GM20000 (cell line): ENCODE measurements around the gene SFSWAP.

Source experiments
- DNase-seq: peaks from one replicate; pipeline ENCODE4 v3.0.0; 2012; ENCODE audit warnings: low spot score
- CTCF ChIP-seq: IDR thresholded peaks from 2 replicates; pipeline ENCODE4 v1.5.1; 2012; ENCODE audit warnings: mild to moderate bottlenecking, control low read depth; ENCODE audit errors: extremely low read depth, missing control alignments

SFSWAP gene

DNA sequence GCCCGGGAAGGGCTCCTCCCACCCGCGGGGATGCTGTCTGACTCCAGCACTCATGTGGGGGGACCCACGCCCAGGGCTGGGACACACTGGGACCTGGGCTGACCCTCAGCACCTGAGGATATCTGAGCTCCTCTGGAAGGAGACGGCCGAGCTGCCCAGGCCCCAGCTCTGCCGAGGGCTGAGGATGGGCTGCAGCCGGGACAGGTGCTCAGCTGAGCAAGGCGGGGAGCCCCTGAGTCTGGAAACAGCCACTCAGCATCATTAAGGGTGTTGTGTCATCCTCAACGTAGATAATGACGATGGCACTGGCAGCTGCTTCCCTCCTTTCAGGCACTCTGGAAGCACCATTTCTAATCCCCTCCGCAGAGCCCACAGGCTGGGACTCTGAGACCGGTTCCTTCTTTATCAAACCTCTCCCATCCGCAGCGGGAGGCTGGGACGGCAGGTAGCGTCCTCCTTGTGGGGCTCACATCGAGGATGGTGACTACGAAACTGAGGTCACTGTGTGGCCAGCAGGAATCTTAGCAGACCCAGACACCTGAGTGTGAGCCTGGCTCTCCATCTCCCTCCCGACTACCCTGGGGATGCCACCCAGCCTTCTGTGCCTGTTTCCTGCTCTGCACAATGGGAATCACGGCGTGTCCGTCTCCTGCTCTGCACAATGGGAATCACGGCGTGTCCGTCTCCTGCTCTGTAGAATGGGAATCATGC, 26.7 kb upstream of the SFSWAP start:
- no peak for DNase-seq

GRCh38 chr12:131687346-131688125, 23.4 kb upstream of the SFSWAP start:
- TF ChIP-seq CTCF, result no peak
- DNase-seq, result no peak

More for the DNA sequence above, 26.7 kb upstream of the SFSWAP start:
- no peak for TF ChIP-seq CTCF

GRCh38 chr12:131688131-131688844, 22.6 kb upstream of the SFSWAP start:
- no peak for TF ChIP-seq CTCF

GRCh38 chr12:131688845-131689154, 22.1 kb upstream of the SFSWAP start:
- no peak for DNase-seq
- no peak for TF ChIP-seq CTCF

More at GRCh38 chr12:131688131-131688844, 22.6 kb upstream of the SFSWAP start:
- no peak for DNase-seq

DNA sequence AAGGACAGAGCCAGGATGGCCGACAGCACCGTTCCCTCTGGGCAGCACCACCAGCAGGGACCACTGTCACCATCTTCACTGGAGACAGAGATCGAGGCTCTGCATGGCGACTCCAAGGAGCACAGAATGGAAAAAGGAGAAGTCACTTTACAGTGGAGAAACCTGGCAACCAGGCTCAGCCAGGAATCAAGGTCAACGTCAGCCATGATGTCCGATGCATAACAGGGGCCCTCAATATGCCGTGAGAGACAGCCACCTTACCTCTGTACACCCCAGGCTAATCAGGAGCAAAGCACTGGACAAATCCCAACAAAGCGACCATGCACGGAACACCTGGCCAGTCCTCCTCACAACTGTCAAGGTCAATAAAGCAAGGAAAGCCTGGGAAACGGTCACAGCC, 20.6 kb upstream of the SFSWAP start:
- no peak for TF ChIP-seq CTCF
- DNase-seq, result no peak

GRCh38 chr12:131692431-131692830, 18.5 kb upstream of the SFSWAP start:
- no peak for TF ChIP-seq CTCF
- DNase-seq, result no peak

DNA sequence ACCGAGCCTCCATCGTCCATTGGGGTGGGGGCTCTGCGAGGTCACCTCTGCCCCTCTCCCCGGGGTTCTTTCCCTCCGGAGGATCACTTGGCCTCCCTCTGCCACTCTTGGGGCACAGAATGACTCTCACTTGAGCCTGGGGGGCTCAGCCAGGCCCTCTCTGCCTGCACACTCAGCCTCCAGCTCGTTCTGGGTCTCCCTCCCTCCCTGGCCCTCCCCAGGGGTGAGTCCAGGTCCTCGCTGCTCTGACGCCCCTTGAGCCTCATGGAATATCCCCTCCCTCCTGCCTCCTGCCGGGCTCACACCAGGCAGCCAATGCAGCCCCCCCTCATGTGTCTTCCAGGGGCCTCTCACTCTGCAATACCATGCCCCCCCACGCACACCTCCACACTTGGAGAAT, 17.7 kb upstream of the SFSWAP start:
- no peak for TF ChIP-seq CTCF

More for the DNA sequence above, 17.7 kb upstream of the SFSWAP start:
- no peak for DNase-seq
